GM19025 (cell line): ENCODE measurements around the gene LDHD.

ENCODE experiments used
- ATAC-seq: cut with Tn5 transposase; IDR thresholded peaks from one replicate; pipeline ENCODE4 v1.9.1; 2021; ENCODE audit warnings: mild to moderate bottlenecking, low read depth, moderate library complexity; ENCODE audit not compliant: unreplicated experiment

LDHD gene

DNA sequence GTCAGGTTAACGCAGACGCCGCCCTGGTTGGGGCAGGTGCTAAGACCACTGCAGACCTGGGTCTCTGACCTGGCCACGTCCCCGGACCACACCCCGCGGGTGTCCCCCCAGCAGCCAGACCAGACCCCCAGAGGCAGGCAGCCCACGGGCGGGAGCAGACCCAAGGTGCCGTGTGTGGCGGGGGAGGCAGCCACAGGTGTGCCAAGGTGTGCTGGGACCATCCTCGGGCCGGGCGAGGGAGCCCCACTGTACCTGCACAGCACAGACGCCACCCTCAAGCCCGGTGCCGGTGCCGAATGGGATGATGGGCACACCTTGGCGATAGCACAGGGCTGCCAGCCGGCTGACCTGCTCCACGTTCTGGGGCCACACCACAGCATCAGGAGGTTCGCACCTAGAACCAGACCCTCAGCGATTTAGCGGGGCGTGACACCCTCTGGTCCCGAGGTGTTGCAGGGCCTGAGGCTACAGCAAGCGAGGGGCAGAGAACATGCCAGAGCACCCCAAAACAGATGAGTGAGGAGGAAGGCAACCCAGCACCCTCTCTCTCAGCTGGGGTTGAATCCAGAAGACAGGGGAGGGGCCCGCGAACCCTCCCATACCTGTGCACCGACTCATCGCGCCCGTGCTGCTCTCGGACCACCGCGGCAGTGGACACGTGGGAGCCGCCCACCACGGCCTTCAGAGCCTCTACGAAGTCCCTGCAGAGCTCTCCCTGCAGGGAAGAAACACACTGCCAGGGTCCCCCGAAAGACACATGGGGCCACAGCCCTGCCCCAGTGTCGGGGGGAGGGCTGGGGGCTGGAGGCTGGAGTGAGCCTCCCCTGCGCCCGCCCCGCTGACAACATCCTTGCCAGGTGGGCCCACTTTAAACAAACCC lies 1.4 kb downstream of the LDHD start:
- ATAC-seq: no peak

- no peak for ATAC-seq
These were observed 2.2 kb downstream of the LDHD start for GRCh38 chr16:75114179-75114945.

GRCh38 chr16:75113541-75114121 lies 2.9 kb downstream of the LDHD start:
- ATAC-seq: no peak

- no peak for ATAC-seq
These were observed 3.7 kb downstream of the LDHD start for GRCh38 chr16:75112734-75113491.

DNA sequence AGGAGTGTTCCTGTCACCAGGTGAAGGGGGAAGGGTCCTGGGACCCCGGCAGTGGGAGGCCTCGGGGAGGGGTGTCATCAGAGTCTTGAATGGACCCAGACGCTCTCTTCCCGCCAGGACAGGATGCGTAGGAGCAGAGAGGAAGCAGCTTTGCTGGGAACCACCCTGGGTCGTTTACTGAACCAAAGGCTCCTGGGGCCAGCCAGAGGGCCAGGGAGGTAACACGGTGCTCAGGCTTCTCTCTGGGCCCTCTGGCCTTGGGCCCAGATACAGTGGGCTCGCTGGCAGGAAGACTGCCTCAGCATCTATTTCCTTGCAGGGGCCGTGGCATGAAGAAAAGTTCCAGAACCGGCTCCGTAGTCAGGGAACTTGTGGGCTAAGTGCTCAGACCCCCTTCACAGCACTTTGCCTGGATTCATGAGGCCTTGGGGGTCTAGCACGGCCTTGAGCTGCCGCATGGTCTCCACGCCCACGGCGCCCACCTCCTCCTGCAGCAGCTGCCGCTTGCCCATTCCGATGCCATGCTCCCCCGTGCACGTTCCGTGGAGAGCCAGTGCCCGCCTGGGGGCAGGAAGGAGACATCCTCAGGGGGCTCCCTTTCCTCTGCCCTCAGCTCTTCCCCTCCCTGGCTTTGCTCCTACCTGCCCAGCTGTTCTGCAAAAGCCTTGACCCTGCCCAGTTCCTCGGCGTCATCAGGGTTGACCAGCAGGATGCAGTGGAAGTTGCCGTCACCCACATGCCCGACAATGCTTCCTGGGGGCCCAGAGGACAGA lies 4.4 kb downstream of the LDHD start:
- no peak for ATAC-seq

- no peak for ATAC-seq
These were observed 5.1 kb downstream of the LDHD start for GRCh38 chr16:75111514-75111940.

- ATAC-seq: peak; percentile 76
These were observed 5.7 kb downstream of the LDHD start for GRCh38 chr16:75110637-75111513.

GRCh38 chr16:75109732-75110243 lies 6.8 kb downstream of the LDHD start:
- no peak for ATAC-seq

GRCh38 chr16:75108792-75109731 lies 7.5 kb downstream of the LDHD start:
- no peak for ATAC-seq

- no peak for ATAC-seq
These were observed 9.1 kb downstream of the LDHD start for GRCh38 chr16:75107505-75107904.

DNA sequence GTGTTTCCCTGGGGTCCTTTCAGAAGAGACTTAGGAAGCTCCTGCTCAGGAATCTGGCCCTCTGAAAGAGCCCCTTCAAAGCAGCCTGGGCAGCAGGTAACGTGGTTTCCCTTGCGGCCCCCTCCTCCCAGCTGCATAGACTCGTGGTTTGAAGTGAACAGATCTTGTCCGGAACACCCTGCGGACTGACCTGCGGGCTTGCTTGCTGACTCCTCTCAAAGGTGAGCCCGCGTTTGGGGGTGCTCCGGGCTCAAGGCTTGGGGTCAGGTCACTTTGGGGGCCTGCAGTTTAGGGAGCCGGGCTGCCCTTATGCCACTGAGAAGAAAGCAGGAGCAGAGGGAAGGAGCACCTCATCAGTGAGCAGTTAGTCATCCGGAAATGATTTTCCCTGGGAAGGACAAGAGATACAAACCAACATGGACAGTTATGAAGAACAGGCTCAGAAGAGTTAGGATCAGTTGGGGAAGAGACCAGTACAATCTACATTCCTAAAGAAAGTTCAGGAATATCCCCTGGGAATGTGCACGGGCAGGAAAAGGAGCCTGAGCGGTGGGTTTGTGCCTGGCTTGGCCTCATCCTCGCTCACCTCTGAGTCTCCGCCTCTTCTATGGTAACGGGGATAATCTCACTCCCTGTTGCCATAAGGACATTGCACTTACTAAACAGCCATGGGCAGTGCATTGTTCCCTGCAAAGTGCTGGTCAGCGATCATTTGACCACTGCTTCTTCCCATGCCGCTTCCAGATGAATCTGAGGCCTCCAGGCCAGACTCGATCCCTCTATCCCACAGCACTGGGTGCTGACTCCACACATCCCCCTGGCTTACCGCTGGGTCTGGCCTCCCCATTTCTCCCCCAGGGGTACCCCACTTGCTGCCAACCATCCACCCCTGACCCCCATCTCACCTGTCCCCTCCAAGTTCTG lies 10.0 kb downstream of the LDHD start:
- no peak for ATAC-seq

- no peak for ATAC-seq
These were observed 11.1 kb downstream of the LDHD start for GRCh38 chr16:75105306-75106061.

- no peak for ATAC-seq
These were observed 11.7 kb downstream of the LDHD start for GRCh38 chr16:75104836-75105235.

- ATAC-seq: no peak
These were observed 12.6 kb downstream of the LDHD start for GRCh38 chr16:75103994-75104393.

DNA sequence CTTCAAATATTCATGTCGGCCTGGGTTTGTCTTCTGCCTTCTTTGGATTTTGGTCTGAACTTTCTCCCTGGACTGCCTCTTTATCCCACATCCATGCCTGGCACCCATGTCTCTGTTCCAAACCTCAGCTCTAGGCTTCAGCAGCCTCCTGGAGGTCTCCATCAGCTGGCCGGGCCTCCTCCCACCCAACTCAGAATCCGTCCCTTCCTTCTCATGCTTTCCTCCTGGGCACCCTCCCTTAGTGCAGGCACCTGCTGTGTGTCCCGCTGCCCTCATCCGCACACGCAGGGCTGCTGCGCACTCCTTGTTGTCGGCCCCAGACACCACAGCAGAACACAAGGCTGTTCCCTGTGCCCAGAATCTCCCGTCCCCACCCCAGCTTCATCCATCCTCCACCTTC lies 14.0 kb downstream of the LDHD start:
- no peak for ATAC-seq

DNA sequence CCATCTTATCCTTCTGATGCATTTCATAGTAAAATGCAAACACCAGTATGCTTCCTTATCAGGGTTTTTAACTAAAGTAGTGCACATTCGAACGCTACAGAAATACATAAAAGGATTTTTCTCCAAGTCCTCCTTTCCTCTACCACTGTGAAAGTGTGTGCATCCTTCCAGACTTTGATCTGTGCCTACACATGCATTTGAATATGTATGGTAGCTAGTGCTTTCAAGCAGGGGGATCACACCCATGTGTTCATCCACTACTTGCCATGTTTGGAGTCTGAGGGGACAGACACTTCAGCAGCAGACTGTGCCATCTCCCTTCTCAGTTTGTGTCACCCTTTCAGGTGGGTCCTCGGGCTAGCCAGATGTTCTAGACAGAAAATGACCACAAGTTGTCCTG lies 14.9 kb downstream of the LDHD start:
- ATAC-seq: no peak
